Measurements from ENCODE around the gene C21orf58. TPM values are rescaled to one million over a fixed set of nuclear protein-coding genes. Genes with fewer than 3 reads are reported as not detected.
A peak's percentile ranks its signal among the peaks of the same experiment; 100 is the strongest.

Gene C21orf58
- total and polyA plus RNA-seq, 11 donors: 0.64 to 4.0 (median 1.3) TPM

- 92 to 97% (median 95%) methylated on average over 13 of the region's 13 CpGs for WGBS, 4 donors
- intact Hi-C loops (cut with DNase I): no loop called here
- ATAC-seq (peak in 1 of 4 donors; percentile 6), DNase-seq (no peak)
- Histone ChIP-seq H3K4me3 (no peak overlapping the region), H3K4me1 (no peaks in the 10 kb centered on the region), H3K27ac (no peak overlapping the region), H3K36me3 (peaks cover 0 to 95% (median 84%) of the 10 kb centered on the region in 9 donors), H3K9me3 (no peaks in the 10 kb centered on the region), H3K27me3 (no peaks in the 10 kb centered on the region)
- TF ChIP-seq, protein P1, sequence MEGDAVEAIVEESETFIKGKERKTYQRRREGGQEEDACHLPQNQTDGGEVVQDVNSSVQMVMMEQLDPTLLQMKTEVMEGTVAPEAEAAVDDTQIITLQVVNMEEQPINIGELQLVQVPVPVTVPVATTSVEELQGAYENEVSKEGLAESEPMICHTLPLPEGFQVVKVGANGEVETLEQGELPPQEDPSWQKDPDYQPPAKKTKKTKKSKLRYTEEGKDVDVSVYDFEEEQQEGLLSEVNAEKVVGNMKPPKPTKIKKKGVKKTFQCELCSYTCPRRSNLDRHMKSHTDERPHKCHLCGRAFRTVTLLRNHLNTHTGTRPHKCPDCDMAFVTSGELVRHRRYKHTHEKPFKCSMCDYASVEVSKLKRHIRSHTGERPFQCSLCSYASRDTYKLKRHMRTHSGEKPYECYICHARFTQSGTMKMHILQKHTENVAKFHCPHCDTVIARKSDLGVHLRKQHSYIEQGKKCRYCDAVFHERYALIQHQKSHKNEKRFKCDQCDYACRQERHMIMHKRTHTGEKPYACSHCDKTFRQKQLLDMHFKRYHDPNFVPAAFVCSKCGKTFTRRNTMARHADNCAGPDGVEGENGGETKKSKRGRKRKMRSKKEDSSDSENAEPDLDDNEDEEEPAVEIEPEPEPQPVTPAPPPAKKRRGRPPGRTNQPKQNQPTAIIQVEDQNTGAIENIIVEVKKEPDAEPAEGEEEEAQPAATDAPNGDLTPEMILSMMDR (IDR thresholded peaks at IDR 0.05): no peak
- no peak for TF ChIP-seq POLR2A (IDR thresholded peaks at IDR 0.05)
Observed at GRCh38 chr21:46356005-46356338, 32.3 kb upstream of the C21orf58 start.

DNA sequence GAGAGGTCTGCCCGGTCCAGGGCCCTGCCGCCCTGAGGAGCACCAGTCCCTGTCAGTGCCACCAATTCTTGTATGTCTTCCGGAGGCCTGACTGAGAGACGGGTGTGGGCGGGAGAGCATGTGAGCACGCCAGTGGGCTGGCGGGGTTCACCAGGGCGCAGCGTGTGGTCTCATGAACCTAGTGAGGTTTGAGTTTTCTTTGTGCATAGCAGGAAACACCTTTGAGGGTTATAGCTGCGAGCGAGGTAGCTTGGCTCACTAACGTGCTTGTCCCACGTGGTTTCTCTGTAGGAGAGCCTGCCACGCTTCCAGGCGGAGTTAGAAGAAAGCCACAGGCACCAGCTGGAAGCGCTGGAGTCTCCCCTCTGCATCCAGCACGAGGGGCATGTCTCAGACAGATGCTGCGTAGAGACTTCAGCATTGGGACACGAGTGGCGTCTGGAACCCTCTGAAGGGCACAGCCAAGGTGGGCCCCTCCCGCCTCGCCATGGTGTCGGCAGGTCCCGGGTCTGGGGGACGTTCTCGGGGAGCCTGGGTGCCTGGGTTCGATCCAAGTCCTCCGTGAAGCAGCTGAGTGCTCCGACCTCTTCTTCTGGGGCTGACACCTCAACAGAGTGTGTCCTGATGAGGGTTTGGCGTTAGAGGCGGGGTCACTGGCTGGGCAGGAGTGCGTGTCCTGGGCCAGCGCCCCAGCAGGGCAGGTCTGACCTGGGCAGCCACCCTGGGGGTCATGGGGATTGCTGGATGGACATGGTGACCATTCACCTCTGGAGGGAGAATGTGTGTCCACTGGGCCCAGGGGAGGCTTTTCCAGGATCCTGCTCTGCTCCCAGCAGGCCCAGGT, 31.7 kb upstream of the C21orf58 start:
- Histone ChIP-seq H3K36me3 (peaks cover 0 to 95% (median 84%) of the 10 kb centered on the region in 9 donors), H3K27ac (no peak overlapping the region), H3K27me3 (no peaks in the 10 kb centered on the region), H3K9me3 (no peaks in the 10 kb centered on the region), H3K4me1 (no peaks in the 10 kb centered on the region), H3K4me3 (no peak overlapping the region)
- 90 to 96% (median 94%) methylated on average over 20 to 33 of the region's 33 CpGs for WGBS, 4 donors
- ATAC-seq (no peak), DNase-seq (no peak)
- intact Hi-C loops (cut with DNase I): no loop called here
- TF ChIP-seq POLR2A (IDR thresholded peaks at IDR 0.05): no peak
- TF ChIP-seq, protein P1 (IDR thresholded peaks at IDR 0.05): no peak

DNA sequence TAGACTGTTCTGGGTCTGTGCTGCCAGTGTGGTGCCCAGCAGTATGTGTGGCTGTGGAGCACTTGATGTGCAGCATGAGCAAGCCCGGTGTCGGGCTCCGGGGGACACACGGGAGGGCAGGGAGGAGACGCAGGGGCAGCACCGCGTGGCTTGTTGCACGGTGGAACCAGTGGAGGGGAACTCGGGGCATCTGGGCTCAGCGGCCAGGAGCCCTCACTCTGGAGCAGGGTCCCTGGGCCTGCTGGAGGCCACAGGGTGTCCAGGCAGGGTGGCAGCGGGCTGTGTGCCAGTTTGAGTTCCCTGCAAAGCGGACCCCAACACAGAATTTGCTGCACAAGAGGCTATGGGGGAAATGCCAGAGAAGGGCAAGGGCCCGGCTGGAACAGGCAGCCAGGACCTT, 30.8 kb upstream of the C21orf58 start:
- DNase-seq (peak in 1 of 5 donors; percentile 23), ATAC-seq (no peak)
- H3K27ac ChIP-seq: no peak overlapping the region
- no peaks in the 10 kb centered on the region for H3K9me3 ChIP-seq
- peaks cover 0 to 100% (median 89%) of the 10 kb centered on the region in 9 donors for H3K36me3 ChIP-seq
- no peaks in the 10 kb centered on the region for H3K27me3 ChIP-seq
- intact Hi-C loops (cut with DNase I): no loop called here
- H3K4me1 ChIP-seq: no peaks in the 10 kb centered on the region
- no peak overlapping the region for H3K4me3 ChIP-seq
- TF ChIP-seq, protein P1 (IDR thresholded peaks at IDR 0.05): no peak
- TF ChIP-seq POLR2A (IDR thresholded peaks at IDR 0.05): no peak
- WGBS, 4 donors: 95 to 96% (median 96%) methylated on average over 13 of the region's 13 CpGs

GRCh38 chr21:46354046-46354445, 30.4 kb upstream of the C21orf58 start:
- WGBS, 4 donors: 94 to 96% (median 96%) methylated on average over 14 to 16 of the region's 16 CpGs
- peaks cover 0 to 100% (median 94%) of the 10 kb centered on the region in 9 donors for H3K36me3 ChIP-seq
- intact Hi-C loops (cut with DNase I): no loop called here
- DNase-seq (peak in 1 of 5 donors; percentile 7), ATAC-seq (no peak)
- H3K4me1 ChIP-seq: no peaks in the 10 kb centered on the region
- no peak overlapping the region for H3K27ac ChIP-seq
- TF ChIP-seq, protein P1 (IDR thresholded peaks at IDR 0.05): no peak
- TF ChIP-seq POLR2A (IDR thresholded peaks at IDR 0.05): no peak
- H3K27me3 ChIP-seq: no peaks in the 10 kb centered on the region
- no peaks in the 10 kb centered on the region for H3K9me3 ChIP-seq
- H3K4me3 ChIP-seq: no peak overlapping the region
